CD4-positive, alpha-beta memory T cell (primary cell): ENCODE results near the gene MRPL55. TPM values are rescaled to one million over a fixed set of nuclear protein-coding genes. Genes with fewer than 3 reads are reported as not detected.

ENCODE experiments used
- CTCF ChIA-PET: fragments of 350-600 bp; sonication (Branson Sonifier 250); formaldehyde crosslinking; loops from one replicate; lab custom pipeline; 2021; ENCODE audit warnings: inconsistent platforms; ENCODE audit not compliant: partially characterized antibody; lab: Charles Lee
- POLR2A ChIA-PET: fragments of 350-600 bp; sonication (Branson Sonifier 250); formaldehyde crosslinking; loops from one replicate; lab custom pipeline; 2021; ENCODE audit not compliant: partially characterized antibody; lab: Charles Lee
- DNase-seq, 5 donors: peaks; one replicate each; pipeline versions ENCODE4 v3.0.0 to v3.0.0-alpha.2; 2020 to 2022; ENCODE audit warnings: mixed read lengths in 1 of 5
- H3K27ac ChIP-seq: one replicate; pipeline ENCODE4 v1.7.0; 2013; ENCODE audit warnings: low read depth, low read length
- H3K27me3 ChIP-seq: 2 replicates; pipeline ENCODE4 v1.7.0; 2013; ENCODE audit warnings: mild to moderate bottlenecking, low read length, moderate library complexity; ENCODE audit not compliant: insufficient read depth
- H3K36me3 ChIP-seq: 2 replicates; pipeline ENCODE4 v1.7.0; 2013; ENCODE audit warnings: mild to moderate bottlenecking, low read length, moderate library complexity; ENCODE audit not compliant: insufficient read depth
- H3K4me1 ChIP-seq: 2 replicates; pipeline ENCODE4 v1.7.0; 2013; ENCODE audit warnings: mild to moderate bottlenecking, low read length, moderate library complexity; ENCODE audit not compliant: insufficient read depth
- H3K4me3 ChIP-seq, 2 donors: one replicate each; pipeline ENCODE4 v1.7.0; 2013; ENCODE audit warnings: low read length in 2 of 2, mild to moderate bottlenecking in 1 of 2
- H3K9me3 ChIP-seq, 2 donors: one replicate each; pipeline ENCODE4 v1.7.0; 2013; ENCODE audit warnings: low read length in 2 of 2, control low read depth in 1 of 2; ENCODE audit not compliant: control insufficient read depth in 1 of 2
- H3K27ac Mint-ChIP-seq, 7 donors: one replicate each; pipeline ENCODE4 v1.8.0; 2020 to 2021; ENCODE audit warnings: mixed read lengths in 7 of 7, mild to moderate bottlenecking in 6 of 7, inconsistent platforms in 3 of 7, moderate library complexity in 3 of 7
- H3K27me3 Mint-ChIP-seq, 2 donors: one replicate each; pipeline ENCODE4 v1.8.0; 2020 to 2021; ENCODE audit warnings: mixed read lengths in 2 of 2
- H3K36me3 Mint-ChIP-seq, 2 donors: one replicate each; pipeline ENCODE4 v1.8.0; 2020 to 2021; ENCODE audit warnings: mixed read lengths in 2 of 2, inconsistent platforms in 1 of 2, mild to moderate bottlenecking in 1 of 2
- H3K4me1 Mint-ChIP-seq, 4 donors: one replicate each; pipeline ENCODE4 v1.8.0; 2020 to 2021; ENCODE audit warnings: mixed read lengths in 4 of 4, mild to moderate bottlenecking in 1 of 4
- H3K4me3 Mint-ChIP-seq, 8 donors: one replicate each; pipeline ENCODE4 v1.8.0; 2020 to 2021; ENCODE audit warnings: mixed read lengths in 8 of 8, mild to moderate bottlenecking in 7 of 8, moderate library complexity in 6 of 8, inconsistent platforms in 3 of 8
- H3K9me3 Mint-ChIP-seq, 8 donors: one replicate each; pipeline ENCODE4 v1.8.0; 2020 to 2021; ENCODE audit warnings: mixed read lengths in 8 of 8, mild to moderate bottlenecking in 5 of 8, inconsistent platforms in 3 of 8, moderate library complexity in 1 of 8
- intact Hi-C: fragments of 100-400 bp; cut with micrococcal nuclease; formaldehyde crosslinking; loops from one replicate; pipeline ENCODE4 v1.15.1; 2023
- polyA plus RNA-seq, 2 donors: library from polyadenylated mRNA; unstranded; fragments of 300-500 nt; fragmentation: Illumina TruSeq; gene quantifications; one replicate each; pipeline ENCODE4 v1.2.3, GENCODE V29; 2021
- total RNA-seq, 2 experiments: library from RNA; stranded (reverse); gene quantifications; one replicate each; pipeline ENCODE4 v1.2.3, GENCODE V29; 2021

The MRPL55 gene
- total and polyA plus RNA-seq, 4 experiments from 2014 or later, result 57.8 to 157 (median 86.5) TPM

DNA sequence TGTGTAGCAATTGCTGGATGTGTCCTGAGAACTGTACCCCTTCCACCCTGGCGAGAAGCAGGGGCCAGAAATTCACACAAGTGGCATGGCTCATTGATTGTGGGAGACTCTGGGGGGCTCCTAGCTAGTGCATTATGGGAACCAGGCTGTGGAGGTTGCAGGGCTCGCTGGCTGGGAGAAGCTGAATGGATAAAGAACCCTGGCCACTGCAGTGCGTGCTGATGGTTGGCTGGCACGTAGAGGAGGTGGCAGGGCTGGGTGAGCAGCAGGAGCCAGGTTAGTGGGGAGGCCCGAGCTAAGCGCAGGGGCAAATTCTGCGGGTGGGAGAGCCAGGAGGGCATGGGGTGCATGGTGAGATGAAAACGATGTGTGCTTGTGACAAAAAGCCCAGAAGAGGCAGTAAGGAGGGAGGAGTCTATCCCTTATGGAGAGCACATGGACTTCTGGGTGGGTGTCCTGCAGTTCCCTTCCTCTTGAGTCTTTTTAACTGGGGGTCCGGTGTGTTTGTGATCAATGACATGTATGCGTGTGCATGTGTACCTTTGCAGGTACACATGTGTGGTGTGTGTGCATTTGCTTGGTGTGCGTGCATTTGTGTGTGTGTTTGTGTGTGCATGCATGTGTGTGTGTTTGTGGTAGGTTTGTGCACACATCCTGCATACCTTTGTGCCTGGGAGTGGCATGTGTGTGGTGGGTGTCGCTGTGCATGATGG, 34.5 kb upstream of the MRPL55 start:
- DNase-seq, result no peak
- Mint-ChIP-seq H3K9me3 (no peaks in the 10 kb centered on the region), H3K27ac (peak overlapping the region; percentile 25 to 91 (median 74)), H3K4me3 (peak overlapping the region in 7 of 8 donors; percentile 43 to 97 (median 68)), H3K36me3 (peaks cover 0 to 30% of the 10 kb centered on the region in 2 donors), H3K27me3 (no peaks in the 10 kb centered on the region), H3K4me1 (peaks cover 14 to 52% (median 35%) of the 10 kb centered on the region in 4 donors)
- ChIA-PET CTCF (interaction anchor here (1.3 kb wide), 2 partner anchors 22 kb away, joined by 5 to 6 read pairs; partner anchors contain the start of gene IBA57), POLR2A (interaction anchor here (0.6 to 5.3 kb wide), 5 partner anchors 8 to 63 kb away, joined by 3 to 127 read pairs (median 4); partner anchors contain the start of gene IBA57)
- peaks cover 35% of the 10 kb centered on the region for H3K36me3 ChIP-seq
- H3K9me3 ChIP-seq, result no peaks in the 10 kb centered on the region
- H3K27ac ChIP-seq, result no peak overlapping the region
- no peak overlapping the region for H3K4me3 ChIP-seq
- H3K27me3 ChIP-seq, result no peaks in the 10 kb centered on the region
- H3K4me1 ChIP-seq, result peaks cover 52% of the 10 kb centered on the region
- intact Hi-C loops, result no loop called here

GRCh38 chr1:228142701-228143136, 33.6 kb upstream of the MRPL55 start:
- peaks cover 14 to 52% (median 35%) of the 10 kb centered on the region in 4 donors for H3K4me1 Mint-ChIP-seq
- peaks cover 0 to 28% of the 10 kb centered on the region in 2 donors for H3K36me3 Mint-ChIP-seq
- no peak for DNase-seq
- Histone ChIP-seq H3K36me3 (peaks cover 27% of the 10 kb centered on the region), H3K4me1 (peaks cover 52% of the 10 kb centered on the region), H3K27me3 (no peaks in the 10 kb centered on the region), H3K9me3 (no peaks in the 10 kb centered on the region), H3K4me3 (peak overlapping the region in 1 of 2 donors; percentile 94), H3K27ac (peak overlapping the region; percentile 98)
- H3K9me3 Mint-ChIP-seq, result no peaks in the 10 kb centered on the region
- intact Hi-C loops, result no loop called here
- peak overlapping the region; percentile 32 to 91 (median 66) for H3K27ac Mint-ChIP-seq
- ChIA-PET CTCF (interaction anchor here (1.3 kb wide), 1 partner anchor 23 kb away, joined by 6 read pairs; the partner anchor contains the start of gene IBA57), POLR2A (interaction anchor here (0.7 to 5.3 kb wide), 4 partner anchors 9 to 24 kb away, joined by 3 to 127 read pairs (median 12); partner anchors contain the start of gene IBA57)
- no peaks in the 10 kb centered on the region for H3K27me3 Mint-ChIP-seq
- H3K4me3 Mint-ChIP-seq, result peak overlapping the region; percentile 54 to 97 (median 96)

GRCh38 chr1:228142155-228142691, 33.1 kb upstream of the MRPL55 start:
- ChIA-PET POLR2A (interaction anchor here (0.7 to 5.3 kb wide), 4 partner anchors 9 to 60 kb away, joined by 3 to 127 read pairs (median 12); partner anchors contain the start of genes ARF1 and IBA57), CTCF (interaction anchor here (1.3 to 7.3 kb wide), 2 partner anchors 23 to 24 kb away, joined by 6 to 50 read pairs; partner anchors contain the start of gene IBA57)
- no peak for DNase-seq
- Histone ChIP-seq H3K4me1 (peaks cover 52% of the 10 kb centered on the region), H3K27me3 (no peaks in the 10 kb centered on the region), H3K27ac (peak overlapping the region; percentile 98), H3K9me3 (no peaks in the 10 kb centered on the region), H3K4me3 (peak overlapping the region in 1 of 2 donors; percentile 94), H3K36me3 (peaks cover 22% of the 10 kb centered on the region)
- Mint-ChIP-seq H3K27ac (peak overlapping the region; percentile 19 to 97 (median 70)), H3K4me1 (peaks cover 14 to 52% (median 35%) of the 10 kb centered on the region in 4 donors), H3K36me3 (peaks cover 0 to 27% of the 10 kb centered on the region in 2 donors), H3K4me3 (peak overlapping the region; percentile 71 to 97 (median 96)), H3K27me3 (no peaks in the 10 kb centered on the region), H3K9me3 (no peaks in the 10 kb centered on the region)
- intact Hi-C loops, result no loop called here

- Mint-ChIP-seq H3K4me3 (peak overlapping the region; percentile 92 to 97 (median 96)), H3K4me1 (peaks cover 14 to 52% (median 35%) of the 10 kb centered on the region in 4 donors), H3K9me3 (no peaks in the 10 kb centered on the region), H3K27me3 (no peaks in the 10 kb centered on the region), H3K27ac (peak overlapping the region; percentile 91 to 100 (median 100)), H3K36me3 (peaks cover 0 to 27% of the 10 kb centered on the region in 2 donors)
- H3K4me3 ChIP-seq, result peak overlapping the region; percentile 94 to 99
- H3K27me3 ChIP-seq, result no peaks in the 10 kb centered on the region
- H3K4me1 ChIP-seq, result peaks cover 52% of the 10 kb centered on the region
- peaks cover 16% of the 10 kb centered on the region for H3K36me3 ChIP-seq
- intact Hi-C loops, result loop anchor here (2.0 kb wide), 1 partner anchor 71 kb away; no protein-coding TSS in a partner anchor
- ChIA-PET CTCF (interaction anchor here (3.3 to 7.3 kb wide), 2 partner anchors 11 to 25 kb away, joined by 13 to 50 read pairs; partner anchors contain the start of gene IBA57), POLR2A (interaction anchor here (1.0 to 5.3 kb wide), 10 partner anchors 8 to 323 kb away, joined by 3 to 127 read pairs (median 7); partner anchors contain the start of genes ARF1, GJC2, IBA57 and TRIM11)
- H3K9me3 ChIP-seq, result no peaks in the 10 kb centered on the region
- peak overlapping the region; percentile 98 for H3K27ac ChIP-seq
- DNase-seq, result peak in 4 of 5 donors; percentile 26 to 47 (median 32)
Measured at GRCh38 chr1:228141226-228142044, 32.3 kb upstream of the MRPL55 start.

GRCh38 chr1:228140724-228141225, 31.7 kb upstream of the MRPL55 start:
- peak in 2 of 5 donors; percentile 22 to 24 for DNase-seq
- Histone ChIP-seq H3K4me1 (peaks cover 52% of the 10 kb centered on the region), H3K27ac (peak overlapping the region; percentile 98), H3K36me3 (peaks cover 10% of the 10 kb centered on the region), H3K27me3 (no peaks in the 10 kb centered on the region), H3K9me3 (no peaks in the 10 kb centered on the region), H3K4me3 (peak overlapping the region; percentile 94 to 99)
- CTCF ChIA-PET, result interaction anchor here (3.3 to 7.3 kb wide), 2 partner anchors 10 to 26 kb away, joined by 13 to 50 read pairs; partner anchors contain the start of gene IBA57
- peaks cover 0 to 5% of the 10 kb centered on the region in 2 donors for H3K27me3 Mint-ChIP-seq
- peak overlapping the region; percentile 92 to 97 (median 96) for H3K4me3 Mint-ChIP-seq
- POLR2A ChIA-PET, result interaction anchor here (0.6 to 5.3 kb wide), 20 partner anchors 9 to 1418 kb away, joined by 3 to 127 read pairs (median 6); partner anchors contain the start of genes ABCB10, ARF1, GJC2 and IBA57
- intact Hi-C loops, result loop anchor here (1.0 to 2.0 kb wide), 6 partner anchors 25 to 405 kb away; partner anchors contain the start of genes ARF1, C1orf35, IBA57 and JMJD4
- peak overlapping the region; percentile 91 to 100 (median 100) for H3K27ac Mint-ChIP-seq
- H3K4me1 Mint-ChIP-seq, result peaks cover 14 to 51% (median 35%) of the 10 kb centered on the region in 4 donors
- H3K9me3 Mint-ChIP-seq, result no peaks in the 10 kb centered on the region
- peaks cover 0 to 27% of the 10 kb centered on the region in 2 donors for H3K36me3 Mint-ChIP-seq
